HEK293T (cell line): ENCODE measurements around the gene BEGAIN.

Experiments used
- ARNT ChIP-seq: fragments of 450-650 bp; IDR thresholded peaks from 2 replicates; pipeline ENCODE4 v1.6.1; 2017; ENCODE audit warnings: mild to moderate bottlenecking
- BHLHE40 ChIP-seq: fragments of 450-650 bp; IDR thresholded peaks from 2 replicates; pipeline ENCODE4 v1.6.1; 2016; ENCODE audit warnings: mild to moderate bottlenecking, moderate library complexity, borderline replicate concordance
- ELF4 ChIP-seq: fragments of 450-650 bp; IDR thresholded peaks from 2 replicates; pipeline ENCODE4 v1.6.1; 2017; ENCODE audit warnings: antibody characterized with exemption
- FOXA1 ChIP-seq: fragments of 450-650 bp; IDR thresholded peaks from 2 replicates; pipeline ENCODE4 v1.6.1; 2016; ENCODE audit warnings: mild to moderate bottlenecking
- FOXM1 ChIP-seq: fragments of 450-650 bp; IDR thresholded peaks from 2 replicates; pipeline ENCODE4 v1.6.1; 2017; ENCODE audit warnings: mild to moderate bottlenecking, borderline replicate concordance
- SP1 ChIP-seq: fragments of 450-650 bp; IDR thresholded peaks from 2 replicates; pipeline ENCODE4 v1.6.1; 2017
- SUZ12 ChIP-seq: fragments of 450-650 bp; IDR thresholded peaks from 2 replicates; pipeline ENCODE4 v1.6.1; 2016; ENCODE audit warnings: mild to moderate bottlenecking
- TARDBP ChIP-seq: fragments of 450-650 bp; IDR thresholded peaks from 2 replicates; pipeline ENCODE4 v1.6.1; 2016

GRCh38 chr14:100552524-100553125, 34.6 kb downstream of the BEGAIN start:
- TF ChIP-seq BHLHE40 (no peak), SUZ12 (no peak), ARNT (no peak), TARDBP (no peak), FOXM1 (no peak), ELF4 (no peak), FOXA1 (no peak), SP1 (no peak)
